HG03558 (cell line): ENCODE results near the gene PRKX.
"Not testable (repeated sequence)": the region's sequence is repeated elsewhere in the genome, so short reads cannot be mapped to it uniquely, and the experiment has no call there.

Experiments used
- ATAC-seq: cut with Tn5 transposase; IDR thresholded peaks from one replicate; pipeline ENCODE4 v1.9.1; 2021; ENCODE audit warnings: moderate number of reproducible peaks; ENCODE audit not compliant: unreplicated experiment; ENCODE audit errors: extremely low read depth

The PRKX gene

DNA sequence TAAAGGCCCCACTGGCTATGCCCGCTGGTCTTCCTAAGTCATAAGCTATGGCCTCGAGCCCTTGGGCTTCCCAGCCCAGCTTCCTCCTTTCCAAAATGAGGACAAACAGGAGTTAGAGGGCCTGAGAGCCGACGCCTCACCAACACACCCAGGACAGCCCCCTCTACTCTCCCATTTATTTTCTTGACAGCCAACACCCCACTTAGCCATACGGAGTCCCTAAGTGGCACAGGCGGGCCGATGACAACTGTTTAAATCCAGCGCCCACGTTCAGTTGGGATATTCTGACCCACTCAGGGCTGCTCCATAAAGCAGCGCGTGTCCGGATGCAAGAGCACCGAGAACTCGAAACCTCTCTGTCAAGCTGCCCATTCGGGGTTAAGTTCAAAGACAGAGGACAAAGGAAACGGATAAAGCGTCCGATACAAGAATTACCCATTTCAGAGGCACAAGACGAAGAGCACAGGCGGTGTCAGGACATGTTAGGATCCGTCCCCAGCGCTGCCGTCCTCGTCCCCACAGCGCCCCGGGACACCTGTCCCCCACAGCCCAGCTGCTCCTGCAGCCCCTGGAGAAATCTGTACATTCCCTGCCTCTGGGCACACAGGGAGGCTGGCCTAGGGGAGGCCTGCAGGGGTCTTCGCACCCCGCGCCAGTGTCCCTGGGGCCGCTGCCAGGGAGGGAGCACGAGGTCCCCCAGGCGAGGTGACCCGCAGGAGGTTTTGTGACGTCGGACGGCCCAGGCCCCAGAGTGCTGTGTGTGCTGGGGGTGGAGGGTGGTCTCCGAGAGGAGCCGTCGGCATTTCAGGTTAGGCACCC lies 1.2 kb downstream of the PRKX start:
- ATAC-seq: no peak

DNA sequence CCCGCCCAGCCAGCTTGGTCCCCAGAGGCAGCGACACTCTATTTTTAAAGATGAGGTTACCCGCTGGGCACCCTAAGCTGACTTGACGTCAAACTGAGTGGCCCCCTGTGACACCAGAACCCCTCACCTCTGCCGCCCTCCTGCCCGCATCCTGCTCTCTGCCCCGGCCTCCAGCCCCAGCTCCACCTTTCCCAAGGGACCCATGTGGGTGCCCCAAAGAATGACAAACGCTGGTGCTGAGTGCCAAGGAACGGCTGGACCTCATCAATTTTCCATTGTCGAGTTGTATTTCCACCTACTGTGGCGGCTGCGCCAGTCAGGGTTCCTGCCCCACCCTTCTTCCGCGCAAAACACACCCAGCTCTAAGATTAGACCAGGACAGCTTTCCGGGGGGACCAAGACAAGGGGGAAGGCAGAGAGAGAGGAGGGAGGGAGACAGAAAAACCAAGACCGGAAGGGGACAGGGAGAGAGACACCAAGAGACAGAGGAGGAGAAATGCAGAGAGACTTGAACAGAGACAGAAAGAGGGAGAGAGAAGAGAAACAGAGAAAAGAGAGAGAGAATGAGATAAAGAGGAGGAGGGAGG lies 2.0 kb downstream of the PRKX start:
- ATAC-seq: no peak

DNA sequence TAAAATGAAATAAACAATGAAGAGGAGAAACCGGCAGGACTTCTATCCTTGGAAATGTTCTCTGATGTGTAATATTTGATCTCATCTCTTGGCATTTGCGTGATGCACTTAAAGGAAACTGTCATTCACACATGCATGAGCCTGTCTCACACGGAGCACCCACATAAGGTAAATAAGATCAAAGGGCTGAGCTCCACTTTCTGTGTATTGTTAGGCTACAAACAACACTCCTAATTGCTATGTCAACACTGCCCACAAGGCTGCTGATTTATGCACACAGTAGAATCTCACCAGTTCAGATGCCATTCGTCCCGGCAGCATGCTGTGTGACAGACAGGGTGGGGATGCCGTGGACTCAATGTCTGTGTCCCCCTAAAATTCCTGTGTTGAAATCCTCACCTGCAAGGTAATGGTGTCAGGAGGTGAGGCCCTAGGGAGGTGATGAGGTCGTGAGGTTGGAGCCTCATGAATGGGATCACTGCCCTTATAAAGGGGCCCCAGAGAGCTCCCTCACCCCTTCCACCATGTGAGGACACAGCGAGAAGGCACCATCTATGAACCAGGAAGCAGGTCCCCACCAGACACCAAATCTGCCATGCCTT lies 5.7 kb downstream of the PRKX start:
- not testable (repeated sequence) for ATAC-seq

DNA sequence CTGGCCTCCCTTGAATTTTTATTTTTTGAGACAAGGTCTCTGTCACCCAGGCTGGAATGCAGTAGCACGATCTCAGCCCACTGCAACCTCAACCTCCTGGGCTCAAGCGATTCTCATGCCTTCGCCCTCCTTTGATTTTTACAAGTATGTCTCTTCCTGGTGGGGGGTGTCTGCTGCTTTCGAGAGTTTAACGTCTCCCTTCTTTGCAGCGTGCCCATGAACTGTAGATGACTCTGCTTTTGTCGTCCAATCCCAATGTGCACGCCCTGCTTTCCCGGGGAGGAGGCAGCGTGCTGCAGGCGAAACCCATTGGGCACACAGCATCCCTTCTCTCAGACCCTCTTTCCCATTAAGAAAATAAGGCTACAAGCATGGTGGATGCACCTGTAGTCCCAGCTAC lies 7.0 kb downstream of the PRKX start:
- no peak for ATAC-seq

DNA sequence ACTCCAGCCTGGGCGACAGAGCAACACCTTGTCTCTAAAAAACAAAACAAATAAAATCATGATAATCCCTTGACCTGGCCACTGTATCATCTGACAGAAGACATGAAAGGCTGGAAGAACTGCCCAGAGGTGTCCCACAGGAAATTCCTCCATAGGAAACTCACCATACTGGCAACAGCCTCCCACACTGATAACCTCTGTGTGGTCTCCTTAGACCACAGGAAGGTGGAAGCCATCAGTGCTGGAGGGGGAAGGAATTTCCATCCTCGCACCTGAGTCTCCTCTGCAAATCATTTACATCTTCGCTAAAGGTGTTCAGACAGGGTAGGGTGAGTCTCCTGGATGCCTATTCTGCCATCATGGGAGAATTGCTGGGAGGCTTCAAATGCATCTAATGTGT lies 10.2 kb downstream of the PRKX start:
- not testable (repeated sequence) for ATAC-seq

DNA sequence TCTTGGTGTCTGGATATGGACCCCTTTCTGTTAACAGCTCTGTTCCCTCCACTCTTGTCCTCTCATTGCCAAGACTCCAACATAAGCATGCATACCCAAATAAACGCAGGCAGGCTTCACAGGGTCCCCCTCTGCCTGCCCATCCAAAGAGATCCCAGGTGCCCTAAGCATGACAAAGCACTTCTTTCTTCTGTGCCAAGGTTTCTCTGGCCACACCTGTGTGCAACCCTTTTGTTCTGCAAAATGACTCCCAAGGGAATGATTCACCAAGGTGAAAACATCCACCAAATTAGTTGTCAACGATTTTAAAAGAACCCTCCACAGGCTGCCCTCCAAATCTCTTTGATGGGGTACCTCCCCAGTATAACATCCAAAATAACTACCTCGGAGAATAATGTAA lies 11.4 kb downstream of the PRKX start:
- not testable (repeated sequence) for ATAC-seq

DNA sequence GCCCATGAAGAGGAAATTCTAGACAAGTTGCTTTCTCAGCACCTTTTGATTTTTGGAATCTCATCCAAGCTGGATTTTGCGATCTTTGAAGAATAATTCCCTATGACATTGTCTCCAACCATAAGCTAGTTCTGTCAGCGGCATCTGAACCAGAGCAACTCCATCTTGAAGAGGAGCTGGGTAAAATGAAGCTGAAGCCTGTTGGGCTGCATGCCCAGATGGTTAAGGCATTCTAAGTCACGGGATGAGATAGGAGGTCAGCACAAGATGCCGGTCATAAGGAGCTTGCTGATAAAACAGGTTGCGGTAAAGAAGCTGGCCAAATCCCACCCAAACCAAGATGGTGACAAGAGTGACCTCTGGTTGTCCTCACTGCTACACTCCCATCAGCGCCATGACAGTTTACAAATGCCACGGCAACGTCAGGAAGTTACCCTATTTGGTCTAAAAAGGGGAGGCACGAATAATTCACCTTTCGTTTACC lies 12.0 kb downstream of the PRKX start:
- ATAC-seq: not testable (repeated sequence)

DNA sequence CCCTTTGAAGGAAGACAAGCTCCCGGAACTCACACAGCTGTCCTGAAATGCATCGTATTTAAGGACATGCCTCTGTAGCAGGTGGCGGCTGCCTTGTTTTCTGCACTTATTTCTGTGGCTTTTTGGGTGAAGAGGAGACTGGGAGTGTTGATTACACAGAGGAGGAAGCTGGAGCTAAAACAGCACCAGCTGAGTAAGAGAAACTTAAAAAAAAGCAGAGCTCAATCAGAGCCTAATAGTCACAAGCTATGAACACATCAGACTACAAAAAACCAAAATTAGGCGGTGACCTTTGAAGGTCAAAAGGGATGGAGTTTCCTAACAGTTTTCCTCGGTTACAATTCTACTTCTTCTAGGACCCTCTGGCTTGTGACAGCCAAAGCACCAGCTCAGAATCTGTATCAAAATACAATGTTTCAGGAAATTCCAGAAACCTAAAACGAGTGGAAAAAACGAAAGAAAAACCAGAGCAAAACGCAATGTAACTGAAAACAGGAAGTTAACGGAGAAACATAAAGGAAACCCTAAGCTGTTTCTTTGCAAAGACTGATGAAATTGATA lies 13.5 kb downstream of the PRKX start:
- ATAC-seq: peak; percentile 58

DNA sequence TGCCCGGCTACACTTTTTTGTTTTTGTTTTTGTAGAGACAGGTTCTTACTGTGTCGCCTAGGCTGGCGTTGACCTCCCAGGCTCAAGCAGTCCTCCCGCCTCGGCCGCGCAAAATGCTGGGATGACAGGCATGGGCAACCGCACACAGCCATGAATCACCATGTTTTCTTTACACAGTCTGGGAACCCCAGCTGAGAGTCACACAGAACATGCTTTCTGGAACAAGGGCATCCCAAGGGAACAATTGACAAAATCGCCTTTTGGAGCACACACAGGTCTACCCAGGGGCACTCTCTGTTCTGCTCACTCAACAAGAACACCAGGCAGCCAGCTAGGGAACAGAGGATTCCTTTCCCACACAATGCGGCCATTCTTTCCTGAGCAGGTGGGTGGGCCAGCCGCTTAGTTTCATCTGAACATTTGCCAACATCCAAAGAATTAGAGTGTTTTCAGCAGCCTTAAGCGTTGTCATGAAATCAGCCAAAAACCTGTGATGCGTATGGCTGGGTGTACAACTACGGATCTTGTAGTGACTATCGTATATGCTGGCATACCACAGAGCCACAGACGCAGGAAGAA lies 15.7 kb downstream of the PRKX start:
- no peak for ATAC-seq

DNA sequence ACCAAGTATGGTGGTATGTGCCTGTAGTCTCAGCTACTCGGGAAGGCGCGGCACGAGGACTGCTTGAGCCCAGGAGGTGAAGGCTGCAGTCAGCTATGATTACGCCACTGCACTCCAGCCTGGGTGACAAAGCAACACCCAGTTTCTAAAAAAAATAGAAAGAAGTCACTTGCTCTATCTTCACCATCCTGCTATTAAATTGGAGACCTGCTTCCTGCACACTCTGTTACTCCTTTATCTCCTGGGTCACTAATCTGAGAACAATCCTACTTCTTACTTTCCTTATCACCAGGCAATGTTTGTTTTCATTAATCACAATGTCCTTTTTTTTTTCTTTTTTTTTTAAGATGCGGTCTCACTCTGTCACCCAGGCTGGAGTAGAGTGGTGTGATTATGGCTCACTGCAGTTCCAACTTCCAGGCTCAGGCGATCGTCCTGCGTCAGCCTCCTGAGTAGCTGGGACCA lies 16.2 kb downstream of the PRKX start:
- no peak for ATAC-seq

DNA sequence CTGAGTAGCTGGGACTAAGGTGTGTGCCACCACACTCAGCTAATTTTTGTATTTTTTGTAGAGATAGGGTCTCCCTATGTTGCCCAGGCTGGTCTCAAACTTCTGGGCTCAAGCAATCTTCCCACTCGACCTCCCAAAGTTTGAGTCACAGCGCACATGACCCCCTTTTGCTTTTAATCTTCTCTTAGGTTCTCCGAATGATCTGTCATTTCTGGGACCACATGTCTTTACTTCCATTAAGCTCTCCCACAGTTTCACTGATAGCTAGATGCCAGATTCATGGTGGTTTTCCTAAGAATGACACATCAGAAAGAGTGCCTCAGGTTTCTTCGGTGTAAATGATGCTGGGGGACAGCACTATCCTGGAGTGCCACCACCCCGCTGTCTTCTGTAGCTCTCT lies 17.9 kb downstream of the PRKX start:
- no peak for ATAC-seq

DNA sequence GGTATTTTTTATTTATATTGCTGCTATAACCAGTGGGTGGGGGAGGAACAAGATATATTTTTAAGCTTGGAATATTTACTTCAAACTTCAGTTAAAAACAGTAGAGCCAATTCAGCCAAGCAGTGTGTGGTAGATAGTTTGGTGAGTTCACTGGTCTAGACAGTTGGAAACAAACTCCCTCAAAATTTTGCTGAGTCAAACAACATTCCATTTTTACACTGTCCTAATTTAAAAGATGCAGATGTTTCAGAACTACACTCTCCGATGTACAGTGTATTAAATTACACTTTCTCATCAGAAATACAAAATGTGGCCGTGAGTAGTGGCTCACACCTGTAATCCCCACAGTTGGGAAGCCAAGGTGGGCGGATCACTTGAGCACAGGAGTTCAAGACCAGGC lies 23.3 kb downstream of the PRKX start:
- ATAC-seq: no peak

DNA sequence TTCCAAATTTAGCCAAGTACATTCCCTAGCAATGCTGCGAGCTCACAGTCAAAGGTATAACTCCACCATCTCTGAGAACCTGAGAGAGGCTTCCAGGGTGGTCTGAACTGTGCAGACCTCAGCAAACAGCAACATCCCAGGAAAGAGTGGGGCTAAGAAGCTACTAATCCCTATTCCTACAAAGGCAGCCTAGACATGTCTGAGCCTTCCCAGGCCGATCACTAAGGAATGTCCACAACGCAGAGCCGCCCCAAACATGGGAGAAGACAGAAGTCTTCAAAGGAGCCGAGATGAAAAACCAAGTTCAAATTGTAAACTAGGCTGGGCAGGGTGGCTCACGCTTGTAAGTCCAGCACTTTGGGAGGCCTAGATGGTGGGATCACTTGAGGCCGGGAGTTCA lies 30.2 kb downstream of the PRKX start:
- ATAC-seq: not testable (repeated sequence)

DNA sequence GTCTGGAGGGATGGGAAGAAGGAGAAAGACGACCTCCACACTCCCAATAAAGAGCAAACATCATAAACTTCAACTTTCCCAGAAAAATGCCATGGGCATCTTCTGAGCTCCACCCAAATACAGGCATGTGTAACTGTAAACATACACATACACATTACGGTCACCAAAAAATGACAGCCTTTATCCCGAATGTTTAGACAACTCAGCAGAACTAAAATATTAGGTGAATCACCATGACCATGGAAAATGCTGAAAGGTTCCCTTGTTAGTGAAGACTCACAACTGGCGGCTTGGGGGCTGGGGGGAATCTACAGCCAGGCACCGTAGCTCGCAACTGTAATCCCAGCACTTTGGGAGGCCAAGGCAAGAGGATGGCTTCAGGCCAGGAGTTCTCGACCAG lies 33.0 kb downstream of the PRKX start:
- no peak for ATAC-seq

DNA sequence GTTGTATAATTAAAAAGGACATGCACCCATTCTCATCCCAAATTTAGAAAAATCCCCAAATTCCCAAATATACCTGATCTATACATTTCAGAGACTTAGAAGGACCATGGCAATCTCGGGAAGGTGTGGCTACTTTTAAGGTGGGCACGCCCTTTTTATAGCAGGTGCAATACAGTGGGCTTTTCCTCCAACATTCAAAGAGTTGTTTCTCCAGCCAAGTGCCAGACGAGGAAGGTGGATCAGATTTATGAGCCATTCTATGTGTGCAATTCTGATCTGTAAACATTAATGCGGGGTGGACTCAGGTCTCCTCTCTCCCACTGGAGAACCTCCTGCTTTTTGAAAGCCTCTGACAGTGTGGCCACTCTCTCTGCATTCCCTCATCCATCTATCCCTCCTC lies 33.8 kb downstream of the PRKX start:
- ATAC-seq: no peak

DNA sequence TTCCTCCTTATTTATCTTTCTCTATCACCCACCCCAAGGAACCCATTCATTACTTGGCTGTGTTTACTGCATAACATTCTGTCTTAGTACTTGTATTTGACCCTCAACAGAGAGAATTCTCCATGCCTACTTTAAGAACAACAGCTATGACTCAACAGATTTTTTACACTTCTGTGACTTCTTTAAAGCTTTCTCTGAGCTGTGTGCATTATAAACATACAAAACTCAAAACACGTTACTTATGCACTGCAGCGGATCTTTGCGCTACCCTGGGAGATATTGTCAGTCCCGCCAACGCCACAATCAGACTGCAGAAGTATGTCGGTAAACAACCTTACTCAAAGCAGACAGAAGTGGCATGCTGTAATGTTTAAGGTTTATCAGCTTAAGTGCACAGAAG lies 35.1 kb downstream of the PRKX start:
- ATAC-seq: no peak

DNA sequence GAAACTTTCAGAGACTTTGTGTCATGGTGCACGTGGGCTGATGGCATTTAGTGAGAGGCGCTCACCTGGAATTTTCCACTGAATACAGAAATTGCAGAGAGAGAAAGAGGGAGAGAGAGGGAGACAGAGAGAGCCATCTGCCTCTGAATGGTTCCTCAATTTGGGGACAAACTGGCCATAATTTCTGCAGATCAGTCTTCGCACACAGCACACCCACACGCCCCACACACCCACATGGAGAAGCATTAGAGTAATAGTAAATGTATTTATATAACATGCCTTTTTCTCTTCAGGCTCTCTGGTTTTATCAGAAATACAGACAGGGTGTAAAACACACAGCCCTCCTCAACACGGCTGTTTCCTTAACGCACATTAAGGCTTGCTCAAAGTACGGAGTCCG lies 38.6 kb downstream of the PRKX start:
- no peak for ATAC-seq

DNA sequence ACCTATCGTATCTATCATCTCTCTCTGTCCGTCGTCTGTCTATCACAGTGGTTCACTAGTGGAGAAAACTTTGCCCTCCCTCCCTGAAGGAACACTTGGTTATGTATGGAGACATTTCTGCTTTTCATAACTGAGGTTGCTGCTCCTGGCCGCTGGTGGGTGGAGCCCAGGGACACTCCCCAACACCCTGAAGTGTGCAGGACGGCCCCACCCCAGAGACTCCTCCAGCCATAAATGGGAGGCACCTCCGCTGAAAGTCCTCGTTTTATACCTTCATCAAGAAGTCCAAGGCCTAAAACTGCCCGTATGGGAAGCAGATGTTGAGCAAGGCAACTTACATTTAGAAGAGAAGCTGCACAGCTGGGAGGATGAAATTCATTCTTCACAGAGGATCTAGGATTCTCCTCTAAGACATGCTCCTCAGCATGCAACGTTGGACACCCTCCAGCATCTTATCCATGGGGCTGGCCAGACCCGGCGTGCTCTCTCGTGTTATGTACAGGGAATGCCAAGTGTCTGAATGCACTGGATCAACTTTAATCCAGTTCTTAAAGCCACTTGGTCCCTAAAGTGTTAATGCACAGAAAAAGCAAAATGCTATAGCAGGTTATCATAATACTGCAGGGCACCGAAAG lies 43.5 kb downstream of the PRKX start:
- no peak for ATAC-seq

DNA sequence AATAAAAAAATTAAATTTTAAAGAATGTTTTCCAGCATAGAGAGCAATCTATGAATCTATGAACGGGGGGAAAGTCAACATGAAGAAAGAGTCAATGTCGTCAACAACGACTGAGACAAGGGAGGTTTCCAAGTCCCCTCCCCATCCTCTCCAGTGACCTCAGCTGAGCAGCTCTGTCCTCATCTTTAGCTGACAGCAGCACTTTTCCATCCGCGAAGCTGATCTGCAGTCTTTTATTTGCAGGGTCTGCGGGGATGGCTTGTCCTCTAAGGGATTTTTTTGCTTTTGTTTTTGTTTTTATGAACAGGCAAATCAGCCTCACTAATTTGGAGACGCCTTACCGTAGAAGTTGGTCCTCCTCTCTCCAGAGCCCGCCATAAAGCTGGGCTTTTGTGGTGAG lies 46.5 kb downstream of the PRKX start:
- ATAC-seq: no peak

DNA sequence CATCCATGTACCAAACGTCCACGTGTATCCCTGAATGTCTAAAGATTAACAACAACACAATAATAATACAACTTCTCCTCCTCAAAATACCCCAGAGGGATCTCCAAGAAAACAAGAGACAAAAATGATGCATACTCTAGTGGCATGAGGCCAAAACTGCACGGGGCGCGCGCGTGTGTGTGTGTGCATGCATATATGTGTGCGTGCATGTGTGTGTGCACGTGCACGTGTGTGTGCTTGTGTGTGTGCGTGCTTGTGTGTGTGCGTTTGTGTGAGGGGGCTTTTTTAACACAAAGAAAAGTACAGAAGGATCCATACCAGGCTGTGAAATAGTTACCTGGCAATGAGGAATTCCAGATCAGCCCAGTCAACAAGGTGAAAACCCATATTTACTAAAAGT lies 48.5 kb downstream of the PRKX start:
- ATAC-seq: no peak
